HG03095 (cell line): ENCODE results near the gene SUSD4.
"Not testable (repeated sequence)": the region's sequence is repeated elsewhere in the genome, so short reads cannot be mapped to it uniquely, and the experiment has no call there.

Experiments used
- ATAC-seq: cut with Tn5 transposase; IDR thresholded peaks from one replicate; pipeline ENCODE4 v1.9.1; 2021; ENCODE audit warnings: moderate library complexity; ENCODE audit not compliant: unreplicated experiment

Gene SUSD4, protein sequence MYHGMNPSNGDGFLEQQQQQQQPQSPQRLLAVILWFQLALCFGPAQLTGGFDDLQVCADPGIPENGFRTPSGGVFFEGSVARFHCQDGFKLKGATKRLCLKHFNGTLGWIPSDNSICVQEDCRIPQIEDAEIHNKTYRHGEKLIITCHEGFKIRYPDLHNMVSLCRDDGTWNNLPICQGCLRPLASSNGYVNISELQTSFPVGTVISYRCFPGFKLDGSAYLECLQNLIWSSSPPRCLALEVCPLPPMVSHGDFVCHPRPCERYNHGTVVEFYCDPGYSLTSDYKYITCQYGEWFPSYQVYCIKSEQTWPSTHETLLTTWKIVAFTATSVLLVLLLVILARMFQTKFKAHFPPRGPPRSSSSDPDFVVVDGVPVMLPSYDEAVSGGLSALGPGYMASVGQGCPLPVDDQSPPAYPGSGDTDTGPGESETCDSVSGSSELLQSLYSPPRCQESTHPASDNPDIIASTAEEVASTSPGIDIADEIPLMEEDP

DNA sequence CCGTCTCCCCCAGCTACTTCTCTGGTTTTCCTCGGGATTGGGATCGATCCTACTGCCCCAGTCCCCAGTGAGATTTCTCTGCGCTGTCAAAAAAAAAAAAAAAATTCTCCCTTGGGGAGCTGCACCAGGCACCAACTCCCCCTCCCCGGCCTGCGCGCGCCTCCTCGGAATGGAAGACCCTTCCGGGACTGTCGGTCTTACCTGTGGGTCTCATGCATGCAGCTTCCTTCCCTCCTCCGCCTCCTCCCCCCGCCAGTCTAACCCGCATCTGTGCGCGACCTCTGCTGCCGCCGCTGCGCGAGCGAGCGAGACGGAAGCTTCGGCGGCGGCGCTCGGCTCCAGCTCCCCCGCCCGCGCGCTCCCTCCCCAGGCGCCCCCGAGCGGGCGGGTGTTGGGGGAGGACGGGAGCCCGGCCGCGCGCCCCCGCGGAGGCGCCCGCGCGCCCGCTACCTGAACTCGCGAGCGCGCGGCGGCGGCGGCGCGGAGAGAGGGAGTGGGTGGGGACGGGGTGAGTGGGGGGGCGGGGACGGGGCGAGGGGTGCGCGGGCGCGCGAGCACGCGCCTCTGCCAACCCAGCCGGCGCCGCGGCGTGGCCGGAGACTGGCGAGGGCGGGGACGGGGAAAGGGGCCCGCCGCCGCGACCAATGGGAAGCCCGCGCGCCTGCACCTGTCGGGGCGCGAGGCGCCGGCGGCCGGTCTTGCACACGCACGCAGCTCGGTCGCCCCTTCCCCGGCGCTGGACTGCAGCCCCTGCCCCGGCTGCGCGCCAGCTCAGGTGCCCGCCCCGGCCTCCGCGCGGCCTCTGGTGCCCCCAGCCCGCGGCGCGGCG, at the start of gene SUSD4:
TSS of gene SUSD4 (minus strand) at position 321 of the 829 bp plus-strand sequence. CDS start 751 bp downstream, outside the sequence.
- ATAC-seq = no peak

DNA sequence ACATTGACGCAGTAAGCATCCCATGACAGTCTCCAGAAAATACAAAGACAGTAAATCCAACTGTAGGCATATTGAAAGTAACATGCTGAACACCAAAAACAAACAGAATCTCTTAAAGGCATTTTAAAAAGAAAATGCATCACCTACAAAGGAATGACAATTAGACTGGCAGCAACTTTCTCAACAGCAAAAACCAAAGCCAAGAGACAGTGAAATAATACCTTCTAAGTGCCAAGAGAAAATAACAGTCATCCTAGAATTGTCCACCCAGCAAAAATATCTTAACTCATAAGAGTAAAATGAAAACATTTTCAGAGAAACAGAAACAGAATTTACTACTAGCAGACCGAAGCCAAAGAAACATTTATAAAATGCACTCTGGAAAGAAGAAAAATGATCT, 49.2 kb upstream of the SUSD4 start:
- no peak for ATAC-seq

DNA sequence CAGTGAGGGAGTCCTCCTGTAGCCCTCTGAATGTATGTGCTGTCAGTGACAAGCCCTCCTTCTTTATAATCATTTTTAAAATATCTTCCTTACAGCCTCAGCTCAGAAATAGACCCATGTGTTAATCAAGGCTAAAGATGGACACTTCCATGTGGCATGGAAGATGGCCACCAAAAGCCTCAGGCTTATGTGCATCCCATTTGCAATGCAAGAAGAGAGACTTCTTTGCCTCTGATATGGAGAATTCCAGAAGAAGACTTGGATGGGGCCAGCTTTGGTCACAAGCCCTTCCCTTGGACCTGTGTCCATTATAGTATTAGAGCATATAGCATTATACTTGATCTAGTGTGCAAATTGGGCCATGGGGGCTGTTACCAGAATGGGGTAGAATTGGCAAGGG, 47.7 kb upstream of the SUSD4 start:
- no peak for ATAC-seq

DNA sequence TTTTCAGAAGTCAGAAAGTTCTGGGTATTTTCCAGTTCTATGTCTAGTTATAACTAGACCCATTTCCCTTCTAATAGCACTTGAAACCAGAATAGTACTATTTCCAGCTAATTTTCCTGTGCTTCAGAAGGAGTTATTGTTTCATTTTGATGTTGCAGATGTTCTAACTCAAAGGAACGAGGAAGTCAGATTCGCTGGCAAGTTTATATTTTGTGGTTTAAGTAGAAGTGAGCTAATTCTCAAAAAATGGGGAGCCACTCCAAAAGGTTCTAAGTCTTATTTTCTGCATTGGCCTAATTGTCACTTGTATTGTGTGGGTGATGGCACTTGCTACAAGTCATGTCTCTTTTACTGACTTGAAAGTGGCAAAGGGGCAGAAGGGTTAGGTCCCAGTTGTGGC, 47.3 kb upstream of the SUSD4 start:
- no peak for ATAC-seq

DNA sequence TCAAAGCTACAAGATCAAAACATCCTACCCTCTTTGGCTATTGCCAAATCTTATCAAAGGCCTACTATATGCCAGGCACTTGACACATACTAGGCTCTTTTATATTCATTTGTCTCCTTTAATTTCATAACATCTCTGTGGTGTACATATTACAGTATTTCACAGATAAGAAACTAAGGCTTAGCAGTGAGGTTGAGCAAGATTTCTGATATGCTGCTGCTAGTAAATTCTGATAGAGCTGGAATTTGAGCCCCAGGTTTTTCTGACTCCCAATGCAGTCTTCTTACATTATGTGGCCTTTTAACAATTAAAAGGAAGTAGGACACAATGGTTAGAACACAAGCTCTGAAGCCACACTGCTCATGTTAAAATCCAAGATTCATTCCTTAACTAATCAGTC, 46.1 kb upstream of the SUSD4 start:
- ATAC-seq = no peak

DNA sequence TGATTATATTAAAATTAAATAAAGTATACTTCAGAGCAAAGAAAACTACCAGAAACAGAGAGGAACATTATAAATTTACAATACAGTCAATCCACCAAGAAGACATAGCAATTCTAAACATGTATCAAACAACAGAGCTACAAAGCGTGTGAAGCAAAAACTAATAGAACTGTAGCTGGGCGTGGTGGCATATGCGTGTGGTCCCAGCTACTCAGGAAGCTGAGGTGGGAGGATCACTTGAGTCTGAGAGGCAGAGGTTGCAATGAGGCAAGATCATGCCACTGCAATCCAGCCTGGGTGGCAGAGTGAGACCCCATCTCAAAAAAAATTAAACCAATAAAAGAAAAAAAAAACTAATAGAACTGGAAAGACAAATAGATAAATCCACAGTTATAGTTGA, 41.5 kb upstream of the SUSD4 start:
- no peak for ATAC-seq

DNA sequence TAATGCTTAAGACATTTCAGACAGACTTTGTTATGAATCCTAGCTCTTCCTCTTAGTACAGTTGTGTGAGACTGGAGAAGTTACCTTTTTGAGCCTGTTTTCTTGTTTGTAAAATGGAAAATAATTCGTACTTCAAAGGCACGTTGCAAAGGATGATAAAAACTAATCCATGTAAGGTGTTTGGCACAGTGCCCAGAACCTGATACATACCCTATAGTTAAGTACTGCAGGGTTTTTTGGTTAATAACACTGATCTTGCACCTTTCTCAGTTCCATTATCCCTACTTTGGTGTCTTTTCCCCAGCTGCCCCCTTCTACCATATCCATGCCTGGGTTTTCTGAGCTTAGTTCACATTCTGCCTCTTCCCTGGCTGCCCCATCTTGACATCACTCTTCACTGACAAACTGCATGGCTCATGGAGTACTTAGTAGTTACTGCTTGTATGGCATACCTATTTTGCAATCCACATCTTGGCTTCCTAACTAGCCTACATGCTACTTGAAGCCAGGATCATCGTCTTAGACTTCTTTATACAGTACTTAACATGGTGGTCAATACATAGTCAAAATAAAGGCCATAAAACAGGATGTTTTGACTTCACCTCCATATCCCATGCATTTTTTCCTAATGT, 39.3 kb upstream of the SUSD4 start:
- no peak for ATAC-seq

DNA sequence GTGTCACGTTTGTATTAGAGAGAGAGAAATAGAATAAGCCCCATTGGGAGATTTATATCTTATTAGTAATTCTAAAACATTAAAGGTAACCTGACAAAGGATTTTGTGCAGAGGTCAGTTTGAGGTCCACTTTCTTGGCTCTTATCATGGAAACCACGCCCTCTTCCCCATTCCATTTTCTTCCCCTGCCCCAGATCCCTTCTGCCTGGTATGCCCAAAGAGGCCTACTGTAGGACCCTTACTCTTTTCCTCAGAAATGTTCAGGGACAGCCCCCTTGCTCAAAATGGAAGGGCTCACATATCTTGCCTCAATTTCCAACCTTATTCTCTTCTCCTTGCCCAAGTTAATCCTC, 38.8 kb upstream of the SUSD4 start:
- no peak for ATAC-seq

DNA sequence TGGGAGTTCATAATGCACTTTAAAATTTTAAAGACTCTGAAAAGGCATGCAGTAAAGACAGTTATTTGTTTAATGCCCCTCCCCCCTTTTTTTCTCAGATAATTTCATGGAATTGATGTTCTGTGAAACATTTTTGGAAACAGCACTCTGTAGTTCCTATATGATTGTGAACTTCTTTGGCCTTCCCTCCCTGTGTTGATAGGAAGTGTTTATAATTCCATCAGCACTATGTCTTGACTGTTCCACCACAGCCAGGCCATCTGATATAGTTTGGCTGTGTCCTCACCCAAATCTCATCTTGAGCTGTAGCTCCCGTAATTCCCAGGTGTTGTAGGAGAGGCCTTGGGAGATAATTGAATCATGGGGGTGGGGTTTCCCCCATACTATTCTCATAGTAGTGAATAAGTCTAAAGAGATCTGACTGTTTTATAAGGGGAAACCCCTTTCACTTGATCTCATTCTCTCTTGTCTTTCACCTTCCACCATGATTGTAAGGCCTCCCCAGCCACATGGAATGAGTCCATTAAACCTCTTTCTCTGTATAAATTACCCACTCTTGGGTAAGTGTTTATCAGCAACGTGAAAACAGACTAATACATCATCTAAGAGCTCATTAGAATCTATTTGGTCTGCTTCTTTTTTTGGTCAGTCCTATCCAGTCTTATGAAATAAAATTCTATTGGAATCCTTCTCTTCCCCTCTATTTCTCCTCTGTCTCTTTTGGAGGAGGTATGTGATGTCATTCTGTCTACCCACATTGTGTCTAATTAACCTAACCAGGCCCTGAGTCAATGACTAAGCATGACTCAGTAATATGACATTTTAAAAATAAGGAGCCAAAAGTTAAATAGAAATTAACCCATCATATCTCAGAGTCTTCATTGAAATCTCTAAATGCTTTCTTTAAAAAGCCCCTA, 38.2 kb upstream of the SUSD4 start:
- ATAC-seq = no peak

DNA sequence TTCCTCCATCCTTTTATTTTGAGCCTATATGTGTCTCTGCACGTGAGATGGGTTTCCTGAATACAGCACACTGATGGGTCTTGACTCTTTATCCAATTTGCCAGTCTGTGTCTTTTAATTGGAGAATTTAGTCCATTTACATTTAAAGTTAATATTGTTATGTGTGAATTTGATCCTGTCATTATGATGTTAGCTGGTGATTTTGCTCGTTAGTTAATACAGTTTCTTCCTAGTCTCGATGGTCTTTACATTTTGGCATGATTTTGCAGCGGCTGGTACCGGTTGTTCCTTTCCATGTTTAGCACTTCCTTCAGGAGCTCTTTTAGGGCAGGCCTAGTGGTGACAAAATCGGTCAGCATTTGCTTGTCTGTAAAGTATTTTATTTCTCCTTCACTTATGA, 35.4 kb upstream of the SUSD4 start:
- ATAC-seq = not testable (repeated sequence)

DNA sequence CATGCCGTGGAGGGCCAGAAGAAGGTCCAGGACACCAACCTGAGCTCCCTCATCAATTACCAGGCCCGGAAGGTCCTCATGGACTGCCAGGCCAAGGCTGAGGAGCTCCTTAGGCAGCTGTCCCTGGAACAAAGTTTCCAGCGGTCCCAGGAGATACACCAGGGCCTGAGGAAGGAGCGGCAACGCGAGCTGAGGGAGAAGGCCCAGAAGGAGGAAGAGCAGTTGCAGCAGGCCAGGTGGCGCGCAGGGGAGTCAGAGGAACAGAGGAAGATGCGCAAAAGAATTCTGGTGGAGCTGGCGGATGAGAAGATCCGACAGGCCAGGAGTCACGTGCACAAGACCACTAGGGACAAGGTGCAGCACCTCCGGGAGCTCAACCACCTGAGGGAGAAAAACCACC, 30.7 kb upstream of the SUSD4 start:
- ATAC-seq = no peak

DNA sequence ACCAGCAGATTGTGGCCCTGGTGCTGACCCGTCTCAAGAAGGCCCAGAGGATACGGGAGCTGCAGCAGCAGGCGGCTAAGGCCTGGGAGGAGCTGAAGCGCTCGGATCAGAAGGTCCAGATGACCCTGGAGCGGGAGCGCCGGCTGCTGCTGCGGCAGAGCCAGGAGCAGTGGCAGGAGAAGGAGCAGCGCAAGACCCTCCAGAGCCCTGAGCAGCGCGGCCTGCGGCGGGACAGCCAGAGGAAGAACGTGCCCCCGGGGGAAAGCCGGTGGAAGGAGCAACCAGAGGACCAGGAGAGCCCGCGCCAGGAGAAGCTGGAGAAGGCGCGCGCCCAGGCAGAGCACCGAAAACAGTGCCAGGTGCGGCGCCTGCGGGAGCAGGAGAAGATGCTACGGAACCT, 30.3 kb upstream of the SUSD4 start:
- no peak for ATAC-seq

DNA sequence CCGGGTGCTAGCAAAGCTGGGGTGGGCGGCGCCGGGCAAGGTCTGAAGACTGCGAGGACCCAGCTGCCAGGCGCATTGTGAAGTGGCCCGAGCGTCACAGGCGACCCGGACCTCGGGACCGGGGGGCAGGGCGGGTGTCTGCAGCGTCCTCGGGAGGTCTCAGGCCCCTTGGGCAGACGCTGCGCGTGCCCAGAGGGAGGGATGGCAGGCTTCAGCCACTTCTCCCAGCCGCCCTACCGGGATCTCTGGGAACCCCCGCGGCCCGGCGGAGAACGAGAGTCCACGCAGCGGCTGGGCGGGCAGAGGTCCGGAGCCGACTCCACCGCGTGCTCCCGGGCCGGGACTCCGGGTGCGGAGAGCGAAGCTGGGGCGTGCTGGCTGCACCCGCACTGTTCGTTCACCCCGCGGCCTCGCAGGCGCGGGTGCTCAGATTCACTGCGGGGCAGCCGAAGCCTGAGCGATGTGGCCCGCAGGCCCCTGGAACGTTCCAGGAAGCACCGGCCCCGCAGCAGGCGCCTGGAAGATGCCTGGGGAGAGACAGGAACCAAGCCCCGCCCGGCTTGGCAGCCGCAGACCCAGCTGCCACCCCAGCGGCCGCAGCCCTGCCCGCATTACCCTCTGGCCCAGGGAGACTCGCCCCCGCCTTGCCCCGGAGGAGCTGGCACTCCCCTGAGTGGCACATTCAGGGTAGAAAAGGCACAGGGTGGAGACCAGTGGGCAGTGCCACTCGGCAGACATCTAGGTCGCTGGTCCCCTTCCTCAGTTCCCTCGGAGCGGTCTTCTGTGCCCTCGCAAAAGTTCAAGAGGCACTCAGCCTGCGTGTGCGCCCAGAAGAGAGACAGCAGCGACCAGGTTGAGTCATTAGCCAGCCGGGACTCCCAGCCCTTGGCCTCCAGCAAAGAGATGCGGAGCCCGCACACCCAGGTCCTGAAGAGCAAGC, 29.6 kb upstream of the SUSD4 start, which contains the start of gene CCDC185:
TSS of gene CCDC185 (plus strand) at position 141 of the 940 bp plus-strand sequence. CDS start at position 202, 61 bp downstream.
- ATAC-seq = no peak

DNA sequence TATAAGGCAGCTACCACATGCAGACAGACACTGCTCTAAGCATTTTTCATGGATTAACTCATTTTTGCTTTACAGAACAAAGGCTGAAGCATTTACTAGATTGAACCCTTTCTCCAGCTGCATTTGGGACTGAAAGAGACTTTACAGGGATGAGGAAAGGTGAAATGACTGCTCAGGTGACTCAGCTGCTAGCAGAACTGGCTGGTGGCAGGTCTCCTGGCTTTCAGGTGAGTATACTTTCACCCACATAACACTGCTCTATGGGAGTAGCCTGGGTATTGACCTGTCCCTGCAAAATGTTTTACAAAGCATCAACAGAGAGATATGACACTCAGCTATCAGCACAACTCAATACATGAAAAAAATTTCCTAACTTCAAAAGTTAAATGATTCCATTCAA, 26.6 kb upstream of the SUSD4 start:
- no peak for ATAC-seq

DNA sequence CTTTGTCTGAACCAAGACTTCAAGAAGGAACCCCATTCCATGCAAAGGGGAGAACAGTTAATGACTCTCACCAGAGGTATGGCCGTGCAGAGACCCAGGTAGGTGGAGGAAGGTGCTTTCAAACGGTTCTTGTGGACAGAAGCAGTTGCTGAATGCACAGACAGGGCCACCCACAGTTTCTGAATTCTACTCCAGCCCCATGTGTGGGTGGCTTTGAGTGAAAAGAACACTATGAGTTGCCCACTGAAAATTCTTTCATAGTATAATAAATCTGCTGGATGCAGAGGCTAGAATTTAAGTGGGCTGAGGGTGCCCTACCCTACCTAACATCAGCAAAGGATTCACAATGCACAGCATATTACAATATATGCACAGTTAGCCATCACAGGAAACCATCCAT, 22.0 kb upstream of the SUSD4 start:
- ATAC-seq = no peak

DNA sequence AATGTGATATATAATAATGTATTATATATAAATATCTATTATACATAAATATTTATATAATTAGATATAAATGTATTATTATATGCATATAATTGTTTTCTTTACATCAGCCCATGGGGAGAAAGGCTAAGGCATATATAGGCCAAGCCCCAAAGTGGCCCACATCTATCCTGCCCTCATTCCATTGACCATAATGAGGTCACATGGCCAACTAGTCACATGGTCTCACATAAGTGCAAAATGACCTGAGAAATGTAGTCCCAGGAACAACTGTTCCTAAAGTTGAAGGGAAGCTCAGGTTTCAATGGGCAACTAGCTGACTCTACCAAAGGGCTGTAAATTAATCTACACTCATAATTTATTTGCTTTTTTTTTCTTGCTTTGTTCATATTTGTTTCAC, 14.8 kb upstream of the SUSD4 start:
- ATAC-seq = no peak

DNA sequence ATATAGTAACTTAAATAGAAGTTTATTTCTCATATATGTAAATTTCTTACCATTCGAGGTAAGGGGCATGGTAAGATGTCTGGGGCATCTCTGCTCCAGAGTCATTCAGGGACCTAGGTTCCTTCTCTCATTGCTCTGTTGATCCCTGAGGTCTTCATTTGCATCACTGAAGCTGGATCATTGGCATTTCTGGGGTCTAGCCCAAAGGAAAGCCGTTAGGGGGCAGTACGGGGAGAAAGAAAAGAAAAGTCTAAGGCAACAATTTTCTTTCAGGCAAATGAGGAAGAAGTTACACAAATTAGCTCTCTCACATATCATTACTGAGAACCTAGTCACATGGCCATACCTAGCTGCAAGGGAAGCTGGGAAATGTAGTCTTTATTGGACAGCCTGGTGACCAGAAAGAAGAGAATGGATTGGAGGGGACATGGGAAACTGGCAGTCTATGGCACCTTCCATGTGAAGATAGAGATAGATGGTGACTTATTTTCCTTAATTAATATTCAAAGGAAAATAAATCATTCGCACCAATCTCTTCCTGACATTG, 10.2 kb upstream of the SUSD4 start:
- ATAC-seq = no peak

DNA sequence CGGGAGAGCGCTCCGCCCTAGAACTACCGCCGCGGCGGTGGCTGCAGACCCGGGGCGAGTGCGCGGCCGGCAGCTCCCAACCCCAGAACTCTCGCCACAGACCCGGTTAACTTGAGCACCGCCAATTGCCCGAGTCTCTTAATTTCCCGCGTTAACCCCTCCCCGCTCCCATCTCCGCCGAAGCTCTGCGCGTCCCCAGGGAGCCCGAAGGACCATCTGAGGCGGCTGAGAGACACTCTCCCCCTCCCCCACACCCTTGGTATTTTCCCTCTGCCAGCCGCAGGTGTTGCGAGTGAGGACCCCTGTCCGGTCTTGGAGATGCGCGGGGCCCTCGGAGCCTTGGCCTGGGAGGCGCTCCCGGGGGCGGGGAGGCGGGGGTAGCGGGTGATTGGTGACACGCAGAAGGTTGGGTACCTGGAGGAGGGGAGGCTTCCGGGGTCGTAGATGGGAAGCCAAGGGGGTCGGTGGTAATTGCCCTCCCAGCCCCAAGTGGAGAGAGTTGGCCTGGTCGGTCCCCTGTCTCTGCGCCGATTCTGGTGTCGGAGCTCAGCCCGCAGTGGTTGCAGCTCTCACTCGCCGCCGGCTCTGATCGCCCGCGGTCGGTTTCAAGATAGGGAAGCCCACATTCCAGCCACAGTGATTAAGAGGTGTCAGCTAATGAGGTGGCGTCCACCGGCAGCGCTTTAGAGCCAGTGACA, 858 bp upstream of the SUSD4 start:
- ATAC-seq = no peak
